ENCODE data around the gene HADH.

HADH gene

DNA sequence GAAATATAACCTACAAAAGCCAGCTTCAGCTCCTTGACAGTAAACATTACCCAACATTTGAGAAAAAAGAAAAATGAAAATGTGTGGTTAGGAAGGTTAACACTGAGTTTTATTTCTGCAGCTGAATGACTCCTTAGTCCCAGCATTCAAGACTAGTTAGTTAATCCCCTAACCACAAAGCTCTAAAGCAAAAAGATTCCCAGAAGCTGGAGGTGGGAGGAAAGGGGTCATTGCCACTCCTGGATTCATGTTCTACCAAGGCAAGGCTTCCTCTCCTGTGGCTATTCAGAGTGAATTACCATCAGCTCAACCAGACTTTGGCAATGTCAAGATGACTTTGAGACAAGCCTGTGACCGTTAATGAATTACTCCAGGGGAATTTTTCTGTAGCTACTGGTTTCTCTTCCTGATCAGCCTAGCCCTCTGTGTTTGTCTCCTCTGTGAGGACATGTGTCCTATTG lies 63.6 kb downstream of the HADH start:
- H3K4me3 Mint-ChIP-seq, result peak overlapping the region; percentile 62
- H3K4me1 Mint-ChIP-seq (ENCODE audit: low read depth), result peaks cover 96% of the 10 kb centered on the region
- H3K36me3 Mint-ChIP-seq, result peaks cover 35% of the 10 kb centered on the region
- no peaks in the 10 kb centered on the region for H3K9me3 Mint-ChIP-seq (ENCODE audit: low read depth)
- H3K27ac Mint-ChIP-seq, result peak overlapping the region; percentile 99
- H3K27me3 Mint-ChIP-seq, result no peaks in the 10 kb centered on the region

DNA sequence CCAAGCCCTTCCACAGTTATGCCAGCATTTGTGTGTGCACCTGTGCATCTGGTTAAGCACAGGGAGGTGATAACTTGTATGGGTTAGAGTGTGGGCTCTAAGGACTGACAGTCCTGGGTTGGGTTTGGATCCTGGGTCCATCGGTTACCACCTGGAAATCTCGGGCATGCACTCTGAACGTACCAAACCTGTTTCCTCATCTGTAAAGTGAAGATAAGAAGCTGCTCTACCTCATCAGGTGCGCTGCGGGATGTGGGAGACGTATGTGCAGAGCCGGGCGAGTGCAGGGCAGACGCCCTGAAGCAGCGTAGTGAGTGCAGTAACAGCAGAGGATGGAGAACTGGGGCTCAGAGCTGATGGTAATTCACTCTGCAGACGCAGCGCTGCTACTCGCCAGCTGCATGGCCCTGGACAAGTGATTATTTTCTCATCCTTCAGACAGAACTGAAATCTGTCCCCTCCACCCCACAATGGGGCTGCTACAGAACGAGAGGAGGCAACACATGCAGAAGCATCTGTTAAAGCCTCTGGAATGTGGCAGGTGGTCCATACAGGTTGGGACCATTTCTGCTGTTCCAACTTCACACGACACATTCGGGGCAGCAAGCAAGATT lies 64.4 kb downstream of the HADH start:
- Mint-ChIP-seq H3K4me1 (ENCODE audit: low read depth) (peaks cover 96% of the 10 kb centered on the region), H3K36me3 (peaks cover 33% of the 10 kb centered on the region), H3K27ac (peak overlapping the region; percentile 99), H3K9me3 (ENCODE audit: low read depth) (no peaks in the 10 kb centered on the region), H3K27me3 (no peaks in the 10 kb centered on the region), H3K4me3 (peak overlapping the region; percentile 62)

DNA sequence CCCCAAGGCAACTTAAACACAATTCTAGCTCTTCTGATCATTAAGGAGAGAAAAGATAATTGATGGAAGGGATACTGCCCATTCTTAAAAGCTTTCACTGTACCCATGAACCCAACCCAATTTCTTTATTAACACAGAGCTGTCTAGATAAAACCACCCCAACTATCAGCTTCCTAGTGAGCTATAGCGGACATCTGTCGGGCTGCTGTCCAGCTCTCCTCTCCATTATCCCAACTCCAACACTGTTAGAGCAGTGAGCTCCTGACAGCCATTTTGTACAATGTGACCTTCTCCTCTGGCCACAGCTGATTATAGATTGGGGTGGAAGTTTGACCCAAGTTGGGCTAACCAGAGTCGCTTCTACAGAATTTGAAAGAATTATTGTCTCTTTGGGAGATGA lies 66.1 kb downstream of the HADH start:
- H3K9me3 Mint-ChIP-seq (ENCODE audit: low read depth), result no peaks in the 10 kb centered on the region
- peaks cover 95% of the 10 kb centered on the region for H3K4me1 Mint-ChIP-seq (ENCODE audit: low read depth)
- H3K27me3 Mint-ChIP-seq, result no peaks in the 10 kb centered on the region
- peak overlapping the region; percentile 99 for H3K27ac Mint-ChIP-seq
- H3K4me3 Mint-ChIP-seq, result no peak overlapping the region
- peaks cover 25% of the 10 kb centered on the region for H3K36me3 Mint-ChIP-seq

DNA sequence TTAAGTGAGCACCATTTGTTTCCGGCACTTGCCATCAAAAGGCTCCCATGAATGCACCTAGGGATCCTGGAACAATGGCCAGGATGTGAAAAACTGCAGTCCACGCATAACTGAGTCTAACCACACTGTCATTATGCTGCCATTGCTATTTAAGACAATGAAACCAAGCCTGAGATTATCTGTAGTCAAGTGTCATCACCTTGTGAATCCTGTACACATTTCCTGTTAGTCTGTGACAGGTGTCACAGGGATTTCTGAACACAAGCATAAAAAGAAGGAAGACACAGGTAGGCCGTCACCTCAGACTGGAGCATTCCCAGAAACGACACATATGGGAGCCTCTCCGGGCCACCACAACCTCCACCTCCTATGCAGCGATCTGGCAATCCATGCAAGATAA lies 66.7 kb downstream of the HADH start:
- Mint-ChIP-seq H3K4me3 (no peak overlapping the region), H3K27ac (peak overlapping the region; percentile 99), H3K4me1 (ENCODE audit: low read depth) (peaks cover 94% of the 10 kb centered on the region), H3K36me3 (peaks cover 21% of the 10 kb centered on the region), H3K9me3 (ENCODE audit: low read depth) (no peaks in the 10 kb centered on the region), H3K27me3 (no peaks in the 10 kb centered on the region)

- H3K27ac Mint-ChIP-seq, result peak overlapping the region; percentile 87
- H3K4me1 Mint-ChIP-seq (ENCODE audit: low read depth), result peaks cover 89% of the 10 kb centered on the region
- H3K9me3 Mint-ChIP-seq (ENCODE audit: low read depth), result no peaks in the 10 kb centered on the region
- peaks cover 19% of the 10 kb centered on the region for H3K36me3 Mint-ChIP-seq
- H3K27me3 Mint-ChIP-seq, result no peaks in the 10 kb centered on the region
- H3K4me3 Mint-ChIP-seq, result no peak overlapping the region
Measured at GRCh38 chr4:108058685-108059440, 69.2 kb downstream of the HADH start.

GRCh38 chr4:108060164-108060563 lies 70.5 kb downstream of the HADH start:
- H3K4me1 Mint-ChIP-seq (ENCODE audit: low read depth), result peaks cover 89% of the 10 kb centered on the region
- no peaks in the 10 kb centered on the region for H3K27me3 Mint-ChIP-seq
- H3K36me3 Mint-ChIP-seq, result peaks cover 22% of the 10 kb centered on the region
- H3K4me3 Mint-ChIP-seq, result no peak overlapping the region
- H3K27ac Mint-ChIP-seq, result peak overlapping the region; percentile 91
- no peaks in the 10 kb centered on the region for H3K9me3 Mint-ChIP-seq (ENCODE audit: low read depth)

DNA sequence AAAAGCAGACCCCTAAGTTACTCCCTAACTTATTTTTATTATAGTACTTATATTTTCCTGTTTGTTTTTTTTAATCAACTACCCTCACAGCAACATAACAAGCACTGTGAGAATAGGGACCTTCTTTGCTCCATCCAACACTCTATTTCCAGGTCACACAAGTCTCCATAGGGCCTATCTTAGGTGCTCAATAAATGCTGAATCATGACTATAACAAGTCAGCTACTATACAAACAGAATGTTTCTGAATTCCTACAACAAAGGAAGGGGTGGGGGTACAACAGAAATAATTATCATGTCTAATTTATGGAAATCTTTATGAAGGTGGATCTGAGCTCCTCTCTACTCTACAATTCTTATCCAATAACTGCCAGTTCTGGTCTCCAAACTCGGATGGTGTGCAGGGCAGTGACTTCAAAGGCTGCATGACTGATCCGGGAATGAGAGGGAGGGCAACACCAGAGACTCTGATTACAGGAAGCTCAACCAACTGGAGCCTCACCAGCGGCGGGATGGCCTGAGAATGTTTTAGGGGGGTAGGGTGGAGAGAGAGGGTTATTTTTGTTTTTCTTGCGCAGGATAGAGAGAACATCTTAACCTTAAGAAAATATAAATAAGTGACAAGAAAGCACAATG lies 71.1 kb downstream of the HADH start:
- H3K9me3 Mint-ChIP-seq (ENCODE audit: low read depth), result no peaks in the 10 kb centered on the region
- H3K4me3 Mint-ChIP-seq, result no peak overlapping the region
- peak overlapping the region; percentile 91 for H3K27ac Mint-ChIP-seq
- H3K4me1 Mint-ChIP-seq (ENCODE audit: low read depth), result peaks cover 83% of the 10 kb centered on the region
- H3K36me3 Mint-ChIP-seq, result peaks cover 22% of the 10 kb centered on the region
- H3K27me3 Mint-ChIP-seq, result no peaks in the 10 kb centered on the region

DNA sequence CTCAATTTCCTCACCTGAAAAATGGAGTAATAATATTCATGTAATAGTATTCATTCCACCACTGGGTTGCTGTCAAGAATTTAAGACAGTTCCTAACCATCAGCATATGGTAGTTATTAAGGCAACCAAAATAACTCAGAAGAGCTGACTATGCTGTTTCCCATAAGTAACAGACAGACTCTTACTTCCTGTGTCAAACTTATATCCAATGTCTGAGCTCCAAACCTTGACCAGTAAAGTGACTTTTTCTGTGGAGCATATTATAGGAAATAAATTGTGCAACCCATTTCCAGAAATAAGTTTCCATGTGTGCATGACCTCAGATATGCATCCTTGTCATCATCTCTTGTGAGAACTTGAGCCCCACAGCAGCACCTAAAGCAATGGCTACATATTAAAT lies 78.8 kb downstream of the HADH start:
- peaks cover 23% of the 10 kb centered on the region for H3K36me3 Mint-ChIP-seq
- H3K9me3 Mint-ChIP-seq (ENCODE audit: low read depth), result no peaks in the 10 kb centered on the region
- peak overlapping the region; percentile 82 for H3K27ac Mint-ChIP-seq
- H3K27me3 Mint-ChIP-seq, result no peaks in the 10 kb centered on the region
- no peak overlapping the region for H3K4me3 Mint-ChIP-seq
- H3K4me1 Mint-ChIP-seq (ENCODE audit: low read depth), result peaks cover 83% of the 10 kb centered on the region

DNA sequence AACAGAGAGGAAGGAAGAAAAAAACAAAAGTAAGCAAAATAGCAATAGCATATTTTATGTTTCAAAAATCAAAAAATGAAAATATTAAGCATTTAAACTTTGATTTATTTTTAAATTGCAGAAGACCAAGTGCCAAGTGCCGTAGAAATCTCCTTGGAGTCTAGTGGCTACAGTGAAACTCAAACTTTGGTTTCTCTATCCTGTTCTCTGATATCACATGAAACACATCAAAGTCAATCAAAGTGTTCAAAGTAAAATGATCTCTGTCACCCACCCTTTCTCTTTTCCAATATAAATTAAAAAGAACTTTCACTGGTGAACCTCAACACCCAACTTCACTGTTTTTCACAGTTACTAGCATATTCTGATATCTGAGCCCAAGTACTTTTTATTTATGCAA lies 81.1 kb downstream of the HADH start:
- Mint-ChIP-seq H3K4me3 (peak overlapping the region; percentile 66), H3K27me3 (no peaks in the 10 kb centered on the region), H3K27ac (peak overlapping the region; percentile 86), H3K4me1 (ENCODE audit: low read depth) (peaks cover 89% of the 10 kb centered on the region), H3K9me3 (ENCODE audit: low read depth) (no peaks in the 10 kb centered on the region), H3K36me3 (peaks cover 25% of the 10 kb centered on the region)

DNA sequence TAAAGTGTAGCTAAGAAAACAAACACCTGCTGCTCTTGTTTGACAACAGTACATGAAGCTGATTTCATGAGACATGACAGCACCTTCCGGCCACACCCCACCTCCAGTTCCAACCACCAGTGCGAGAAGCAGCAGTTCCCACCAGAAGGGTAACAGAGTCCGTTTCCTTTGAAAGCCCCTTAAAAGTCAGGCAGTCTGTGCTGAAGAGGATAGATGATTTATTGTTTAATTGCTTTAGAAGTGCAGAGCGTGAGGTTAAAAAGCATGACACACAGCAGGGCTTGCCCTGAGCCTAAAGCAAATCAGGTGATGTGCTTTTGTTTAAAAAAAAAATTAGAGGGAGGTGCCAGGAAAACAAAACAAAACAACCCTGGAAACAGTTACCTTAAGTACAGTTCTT lies 82.6 kb downstream of the HADH start:
- Mint-ChIP-seq H3K4me3 (peak overlapping the region; percentile 66), H3K27ac (peak overlapping the region; percentile 86)

DNA sequence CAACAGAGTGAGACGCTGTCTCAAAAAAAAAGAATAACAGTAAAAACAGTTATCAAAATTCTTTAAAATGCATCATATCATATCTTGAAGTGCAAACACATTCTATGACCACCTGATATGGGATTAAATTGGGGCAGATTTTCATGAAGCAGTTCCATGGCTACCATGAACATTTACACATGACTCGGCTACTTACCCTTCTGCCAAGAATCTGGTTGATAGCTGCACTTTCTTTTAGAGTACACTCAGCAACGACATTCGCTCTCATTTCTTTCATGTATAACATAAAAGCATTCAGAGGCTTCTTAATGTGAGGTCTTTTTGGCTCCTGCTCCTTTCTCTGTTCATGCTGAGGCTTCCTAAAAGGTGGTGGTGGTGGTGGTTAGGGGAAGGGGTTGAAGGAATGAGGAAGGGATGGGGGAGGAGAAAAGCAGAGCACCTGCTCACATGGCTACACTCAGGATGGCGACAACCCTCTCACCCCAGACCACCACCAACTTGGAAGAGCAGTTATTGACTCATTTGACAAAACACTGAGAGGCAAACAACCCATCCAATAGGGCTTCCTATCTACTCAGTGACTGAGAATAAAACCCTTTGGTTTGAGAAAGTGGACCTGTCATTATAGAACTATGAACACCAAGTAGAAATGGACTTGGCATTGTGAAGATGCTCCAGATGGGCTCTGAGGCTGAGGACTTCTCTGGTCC lies 88.5 kb downstream of the HADH start:
- Mint-ChIP-seq H3K27me3 (no peaks in the 10 kb centered on the region), H3K4me3 (peak overlapping the region; percentile 54), H3K27ac (peak overlapping the region; percentile 96), H3K9me3 (ENCODE audit: low read depth) (no peaks in the 10 kb centered on the region), H3K36me3 (peaks cover 37% of the 10 kb centered on the region), H3K4me1 (ENCODE audit: low read depth) (peaks cover 87% of the 10 kb centered on the region)

More for the DNA sequence above, 82.6 kb downstream of the HADH start:
- Mint-ChIP-seq H3K4me1 (ENCODE audit: low read depth) (peaks cover 88% of the 10 kb centered on the region), H3K36me3 (peaks cover 20% of the 10 kb centered on the region), H3K27me3 (no peaks in the 10 kb centered on the region), H3K9me3 (ENCODE audit: low read depth) (no peaks in the 10 kb centered on the region)

- Mint-ChIP-seq H3K36me3 (peaks cover 35% of the 10 kb centered on the region), H3K4me3 (peak overlapping the region; percentile 82), H3K27me3 (no peaks in the 10 kb centered on the region), H3K4me1 (ENCODE audit: low read depth) (peaks cover 87% of the 10 kb centered on the region), H3K27ac (peak overlapping the region; percentile 98), H3K9me3 (ENCODE audit: low read depth) (no peaks in the 10 kb centered on the region)
Measured at GRCh38 chr4:108080747-108081146, 91.1 kb downstream of the HADH start.

DNA sequence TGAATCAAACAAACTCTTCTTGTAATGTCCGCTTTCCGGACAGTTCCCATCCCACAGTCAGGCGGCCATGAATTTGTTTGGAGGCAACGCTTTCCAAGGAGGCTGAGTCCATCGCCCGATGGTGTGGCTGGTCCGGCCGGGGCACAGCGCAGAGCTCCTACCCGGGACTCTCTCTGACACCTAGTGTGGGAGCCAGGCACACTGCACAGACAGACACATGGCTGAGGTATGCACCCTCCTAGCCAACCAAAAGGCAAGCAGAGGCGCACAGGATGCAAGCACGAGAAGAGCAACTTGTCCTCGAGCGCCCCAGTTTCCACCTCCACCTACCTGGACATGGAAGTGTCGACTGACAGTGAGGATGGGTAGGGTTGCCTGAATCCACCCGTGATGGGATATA lies 91.6 kb downstream of the HADH start:
- no peaks in the 10 kb centered on the region for H3K27me3 Mint-ChIP-seq
- H3K4me3 Mint-ChIP-seq, result peak overlapping the region; percentile 82
- peaks cover 86% of the 10 kb centered on the region for H3K4me1 Mint-ChIP-seq (ENCODE audit: low read depth)
- no peaks in the 10 kb centered on the region for H3K9me3 Mint-ChIP-seq (ENCODE audit: low read depth)
- H3K36me3 Mint-ChIP-seq, result peaks cover 36% of the 10 kb centered on the region
- peak overlapping the region; percentile 98 for H3K27ac Mint-ChIP-seq

Data from activated naive CD8-positive, alpha-beta T cell (primary cell).